ENCODE measurements around the gene MYO1E.

MYO1E gene

GRCh38 chr15:59124261-59124660, 248.4 kb downstream of the MYO1E start:
- no peak for TF ChIP-seq CTCF (IDR thresholded peaks at IDR 0.05; ENCODE audit: extremely low read depth, missing control alignments)
- no peak for DNase-seq (ENCODE audit: low spot score)

- DNase-seq (ENCODE audit: low spot score) = no peak
- TF ChIP-seq CTCF (IDR thresholded peaks at IDR 0.05; ENCODE audit: extremely low read depth, missing control alignments) = no peak
Observed at GRCh38 chr15:59120937-59121336, 251.7 kb downstream of the MYO1E start.

GRCh38 chr15:59119625-59120024, 253.0 kb downstream of the MYO1E start:
- no peak for TF ChIP-seq CTCF (IDR thresholded peaks at IDR 0.05; ENCODE audit: extremely low read depth, missing control alignments)
- no peak for DNase-seq (ENCODE audit: low spot score)

GRCh38 chr15:59116771-59117170, 255.9 kb downstream of the MYO1E start:
- no peak for DNase-seq (ENCODE audit: low spot score)
- no peak for TF ChIP-seq CTCF (IDR thresholded peaks at IDR 0.05; ENCODE audit: extremely low read depth, missing control alignments)

GRCh38 chr15:59116141-59116540, 256.5 kb downstream of the MYO1E start:
- no peak for DNase-seq (ENCODE audit: low spot score)
- TF ChIP-seq CTCF (IDR thresholded peaks at IDR 0.05; ENCODE audit: extremely low read depth, missing control alignments) = no peak

- DNase-seq (ENCODE audit: low spot score) = no peak
- no peak for TF ChIP-seq CTCF (IDR thresholded peaks at IDR 0.05; ENCODE audit: extremely low read depth, missing control alignments)
Observed at GRCh38 chr15:59115047-59115446, 257.6 kb downstream of the MYO1E start.

GRCh38 chr15:59111251-59111650, 261.4 kb downstream of the MYO1E start:
- TF ChIP-seq CTCF (IDR thresholded peaks at IDR 0.05; ENCODE audit: extremely low read depth, missing control alignments) = no peak
- no peak for DNase-seq (ENCODE audit: low spot score)
